ENCODE data around the gene TAF15.

TAF15 gene

GRCh38 chr17:35808962-35809854 is at the start of gene TAF15:
TAF15 (plus strand) TSS chr17:35809484; CDS start chr17:35809570, 86 bp downstream.
- FAIRE-seq = no peak

- FAIRE-seq = no peak
Observed at GRCh38 chr17:35760587-35760986, 48.7 kb upstream of the TAF15 start, which contains the start of gene C17orf50. C17orf50 (plus strand) TSS chr17:35760887; CDS start chr17:35760942, 55 bp downstream.

- FAIRE-seq = no peak
Observed at GRCh38 chr17:35761601-35762000, 47.7 kb upstream of the TAF15 start.

GRCh38 chr17:35763767-35764122 is 45.5 kb upstream of the TAF15 start:
- no peak for FAIRE-seq

- no peak for FAIRE-seq
Observed at GRCh38 chr17:35764123-35764991, 44.9 kb upstream of the TAF15 start.

- no peak for FAIRE-seq
Observed at GRCh38 chr17:35765086-35765710, 44.1 kb upstream of the TAF15 start.

GRCh38 chr17:35765756-35766488 is 43.4 kb upstream of the TAF15 start:
- no peak for FAIRE-seq

- no peak for FAIRE-seq
Observed at GRCh38 chr17:35766489-35766877, 42.8 kb upstream of the TAF15 start.

- FAIRE-seq = no peak
Observed at GRCh38 chr17:35766903-35767510, 42.3 kb upstream of the TAF15 start.

- FAIRE-seq = no peak
Observed at GRCh38 chr17:35768797-35769196, 40.5 kb upstream of the TAF15 start.

GRCh38 chr17:35769895-35770486 is 39.3 kb upstream of the TAF15 start:
- FAIRE-seq = no peak

GRCh38 chr17:35773129-35773528 is 36.2 kb upstream of the TAF15 start:
- FAIRE-seq = no peak

- FAIRE-seq = no peak
Observed at GRCh38 chr17:35773679-35774425, 35.4 kb upstream of the TAF15 start.

GRCh38 chr17:35774499-35774898 is 34.8 kb upstream of the TAF15 start:
- FAIRE-seq = no peak

GRCh38 chr17:35775039-35775438 is 34.2 kb upstream of the TAF15 start:
- no peak for FAIRE-seq

- FAIRE-seq = no peak
Observed at GRCh38 chr17:35775583-35775982, 33.7 kb upstream of the TAF15 start.

- FAIRE-seq = no peak
Observed at GRCh38 chr17:35778641-35779196, 30.6 kb upstream of the TAF15 start.

GRCh38 chr17:35780950-35781349 is 28.3 kb upstream of the TAF15 start:
- no peak for FAIRE-seq

- FAIRE-seq = no peak
Observed at GRCh38 chr17:35784895-35785294, 24.4 kb upstream of the TAF15 start.

GRCh38 chr17:35786941-35787432 is 22.3 kb upstream of the TAF15 start:
- FAIRE-seq = no peak
